Amygdala (tissue), 56 donors: ENCODE measurements around the gene CAMTA1.
"Not testable (repeated sequence)": the region's sequence is repeated elsewhere in the genome, so short reads cannot be mapped to it uniquely, and the experiment has no call there.

Source experiments
- DNase-seq, 56 donors: peaks; one replicate each; lab custom pipeline; 2025; lab: John Stamatoyannopoulos, UW

The CAMTA1 gene

GRCh38 chr1:6803357-6803756 lies 18.1 kb downstream of the CAMTA1 start:
- no peak for DNase-seq

GRCh38 chr1:6805004-6805416 lies 19.8 kb downstream of the CAMTA1 start:
- DNase-seq: no peak

- DNase-seq: no peak
Measured at GRCh38 chr1:6807782-6808181, 22.5 kb downstream of the CAMTA1 start.

- DNase-seq: no peak
Measured at GRCh38 chr1:6809461-6809860, 24.2 kb downstream of the CAMTA1 start.

- not testable (repeated sequence) for DNase-seq
Measured at GRCh38 chr1:6810146-6810734, 25.0 kb downstream of the CAMTA1 start.

GRCh38 chr1:6811583-6811982 lies 26.3 kb downstream of the CAMTA1 start:
- DNase-seq: no peak

- no peak for DNase-seq
Measured at GRCh38 chr1:6813165-6813564, 27.9 kb downstream of the CAMTA1 start.

GRCh38 chr1:6815726-6816125 lies 30.5 kb downstream of the CAMTA1 start:
- no peak for DNase-seq

GRCh38 chr1:6819246-6820040 lies 34.2 kb downstream of the CAMTA1 start:
- no peak for DNase-seq

GRCh38 chr1:6820899-6821298 lies 35.6 kb downstream of the CAMTA1 start:
- no peak for DNase-seq

GRCh38 chr1:6822530-6823359 lies 37.5 kb downstream of the CAMTA1 start:
- DNase-seq: no peak

- DNase-seq: no peak
Measured at GRCh38 chr1:6823793-6824192, 38.5 kb downstream of the CAMTA1 start.

- DNase-seq: no peak
Measured at GRCh38 chr1:6824665-6825368, 39.6 kb downstream of the CAMTA1 start.

- no peak for DNase-seq
Measured at GRCh38 chr1:6825828-6826227, 40.6 kb downstream of the CAMTA1 start.

- DNase-seq: no peak
Measured at GRCh38 chr1:6827079-6827478, 41.8 kb downstream of the CAMTA1 start.

GRCh38 chr1:6827630-6828165 lies 42.4 kb downstream of the CAMTA1 start:
- DNase-seq: no peak

GRCh38 chr1:6831366-6831765 lies 46.1 kb downstream of the CAMTA1 start:
- DNase-seq: no peak

GRCh38 chr1:6832006-6832405 lies 46.8 kb downstream of the CAMTA1 start:
- not testable (repeated sequence) for DNase-seq

- DNase-seq: no peak
Measured at GRCh38 chr1:6832531-6833188, 47.4 kb downstream of the CAMTA1 start.

- no peak for DNase-seq
Measured at GRCh38 chr1:6833804-6834203, 48.5 kb downstream of the CAMTA1 start.
